Neuronal stem cell (in vitro differentiated cells): ENCODE measurements around the gene ZNF76.
A peak's percentile ranks its signal among the peaks of the same experiment; 100 is the strongest.
"Not testable (repeated sequence)": the region's sequence is repeated elsewhere in the genome, so short reads cannot be mapped to it uniquely, and the experiment has no call there.

Experiments
- DNase-seq: peaks from one replicate; pipeline ENCODE4 v3.0.0-alpha.2; 2013; ENCODE audit warnings: low spot score
- H2AFZ ChIP-seq: one replicate; pipeline ENCODE4 v1.6.1; 2013; ENCODE audit warnings: mild to moderate bottlenecking, low read length, inconsistent platforms
- H2AK5ac ChIP-seq: 2 replicates; pipeline ENCODE4 v1.6.1; 2013; ENCODE audit warnings: low read depth, mild to moderate bottlenecking, inconsistent platforms, low read length, moderate library complexity, mixed read lengths
- H2BK120ac ChIP-seq: 2 replicates; pipeline ENCODE4 v1.6.1; 2013; ENCODE audit warnings: low read depth, mild to moderate bottlenecking, inconsistent platforms, low read length, moderate library complexity, mixed read lengths
- H2BK12ac ChIP-seq: one replicate; pipeline ENCODE4 v1.6.1; 2013; ENCODE audit warnings: low read length, inconsistent platforms
- H2BK15ac ChIP-seq: 2 replicates; pipeline ENCODE4 v1.6.1; 2013; ENCODE audit warnings: mild to moderate bottlenecking, low read length, inconsistent platforms, mixed read lengths
- H2BK5ac ChIP-seq: one replicate; pipeline ENCODE4 v1.6.1; 2013; ENCODE audit warnings: inconsistent platforms, mild to moderate bottlenecking, low read length, moderate library complexity
- H3K14ac ChIP-seq: one replicate; pipeline ENCODE4 v1.6.1; 2013; ENCODE audit warnings: low read length, inconsistent platforms
- H3K18ac ChIP-seq: 2 replicates; pipeline ENCODE4 v1.6.1; 2013; ENCODE audit warnings: low read length, inconsistent platforms
- H3K23ac ChIP-seq: 2 replicates; pipeline ENCODE4 v1.6.1; 2013; ENCODE audit warnings: low read depth, mild to moderate bottlenecking, mixed read lengths, low read length, inconsistent platforms; ENCODE audit not compliant: poor library complexity
- H3K27ac ChIP-seq: replicated peaks from 3 replicates; pipeline ENCODE4 v1.5.1; 2013; ENCODE audit warnings: low read length, inconsistent platforms
- H3K27me3 ChIP-seq, 3 experiments: 2 replicates each; pipeline ENCODE4 v1.6.1; 2013; ENCODE audit warnings: low read length in 3 of 3, mild to moderate bottlenecking in 2 of 3, inconsistent platforms in 1 of 3, low read depth in 1 of 3, mixed read lengths in 1 of 3, moderate library complexity in 1 of 3; ENCODE audit not compliant: control insufficient read depth in 3 of 3, insufficient read depth in 3 of 3
- H3K36me3 ChIP-seq, 2 donors: replicated peaks in 1 of 2; 2 replicates each; pipeline ENCODE4 v1.6.1; 2013; ENCODE audit warnings: low read length in 2 of 2; ENCODE audit not compliant: control insufficient read depth in 2 of 2, insufficient read depth in 2 of 2
- H3K4ac ChIP-seq: 2 replicates; pipeline ENCODE4 v1.6.1; 2013; ENCODE audit warnings: inconsistent platforms, mild to moderate bottlenecking, low read length, moderate library complexity
- H3K4me1 ChIP-seq, 2 donors: 1 replicate in 1 of 2; 2 replicates in 1 of 2; pipeline ENCODE4 v1.6.1; 2013; ENCODE audit warnings: low read length in 2 of 2, low read depth in 1 of 2; ENCODE audit not compliant: control insufficient read depth in 2 of 2, insufficient read depth in 1 of 2
- H3K4me2 ChIP-seq: one replicate; pipeline ENCODE4 v1.6.1; 2013; ENCODE audit warnings: mild to moderate bottlenecking, low read length, inconsistent platforms; ENCODE audit not compliant: insufficient read depth, poor library complexity, severe bottlenecking
- H3K4me3 ChIP-seq, 2 donors: 2 replicates each; pipeline ENCODE4 v1.5.1; 2013; ENCODE audit warnings: low read length in 2 of 2, mild to moderate bottlenecking in 2 of 2, inconsistent platforms in 1 of 2, moderate library complexity in 1 of 2
- H3K79me1 ChIP-seq: one replicate; pipeline ENCODE4 v1.6.1; 2013; ENCODE audit warnings: low read depth, mild to moderate bottlenecking, inconsistent platforms, low read length, moderate library complexity
- H3K9ac ChIP-seq: one replicate; pipeline ENCODE4 v1.6.1; 2013; ENCODE audit warnings: mild to moderate bottlenecking, low read depth, low read length, inconsistent platforms; ENCODE audit not compliant: poor library complexity
- H3K9me3 ChIP-seq, 2 donors: replicated peaks in 1 of 2; 2 replicates each; pipeline versions ENCODE3 to v1.6.1; 2013; ENCODE audit warnings: low read length in 2 of 2, mild to moderate bottlenecking in 2 of 2, inconsistent platforms in 1 of 2, low read depth in 1 of 2, mixed read lengths in 1 of 2, moderate library complexity in 1 of 2; ENCODE audit not compliant: control insufficient read depth in 2 of 2, insufficient read depth in 1 of 2
- H4K8ac ChIP-seq: one replicate; pipeline ENCODE4 v1.6.1; 2013; ENCODE audit warnings: low read depth, mild to moderate bottlenecking, inconsistent platforms, low read length, moderate library complexity
- H4K91ac ChIP-seq: one replicate; pipeline ENCODE4 v1.6.1; 2013; ENCODE audit warnings: low read length, low read depth, mild to moderate bottlenecking, inconsistent platforms; ENCODE audit not compliant: poor library complexity
- WGBS, 2 donors: extraction: QIAGEN DNeasy Blood & Tissue Kit; methylation state at CpG; one replicate each; pipeline ENCODE4 v1.1.7; 2013; ENCODE audit warnings: missing lambda C conversion rate in 2 of 2, mixed read lengths in 1 of 2; ENCODE audit not compliant: insufficient read length in 2 of 2, insufficient replicate concordance in 1 of 2; ENCODE audit errors: extremely low coverage in 2 of 2; 5-methylcytosine and 5-hydroxymethylcytosine counted together

Gene ZNF76

GRCh38 chr6:35332074-35332887 lies 72.7 kb downstream of the ZNF76 start:
- not testable (repeated sequence) for H3K27ac ChIP-seq, H3K23ac ChIP-seq

GRCh38 chr6:35341557-35341956 lies 82.0 kb downstream of the ZNF76 start:
- no peak overlapping the region for H3K4me3 ChIP-seq
- peaks cover 0 to 16% of the 10 kb centered on the region in 2 donors for H3K36me3 ChIP-seq
- no peak overlapping the region for H3K4me2 ChIP-seq
- H3K9ac ChIP-seq = no peak overlapping the region
- H4K91ac ChIP-seq = no peak overlapping the region
- no peak overlapping the region for H3K27ac ChIP-seq
- H3K79me1 ChIP-seq = peaks cover 6% of the 10 kb centered on the region
- H2BK12ac ChIP-seq = no peak overlapping the region
- H3K4me1 ChIP-seq = peaks cover 0 to 2% of the 10 kb centered on the region in 2 donors
- no peak overlapping the region for H3K14ac ChIP-seq
- no CpG with 5 or more reads among the region's 13 CpGs for WGBS, 2 donors
- H3K27me3 ChIP-seq = no peaks in the 10 kb centered on the region
- no peak overlapping the region for H3K23ac ChIP-seq
- no peak overlapping the region for H2BK15ac ChIP-seq
- H3K4ac ChIP-seq = no peak overlapping the region
- peak overlapping the region; percentile 83 for H2AFZ ChIP-seq
- H4K8ac ChIP-seq = no peak overlapping the region
- no peak overlapping the region for H2BK120ac ChIP-seq
- DNase-seq = no peak
- no peak overlapping the region for H3K18ac ChIP-seq
- H2BK5ac ChIP-seq = no peak overlapping the region
- H2AK5ac ChIP-seq = no peak overlapping the region
- no peaks in the 10 kb centered on the region for H3K9me3 ChIP-seq

More at GRCh38 chr6:35332074-35332887, 72.7 kb downstream of the ZNF76 start:
- not testable (repeated sequence) for H3K4me1 ChIP-seq, H3K36me3 ChIP-seq, H2BK15ac ChIP-seq, H3K27me3 ChIP-seq, H2AFZ ChIP-seq, H3K9ac ChIP-seq, H2BK12ac ChIP-seq, H3K4me2 ChIP-seq, H4K8ac ChIP-seq, H3K4ac ChIP-seq, H2BK120ac ChIP-seq, H4K91ac ChIP-seq, H2BK5ac ChIP-seq, H3K79me1 ChIP-seq, H3K14ac ChIP-seq, H3K4me3 ChIP-seq, DNase-seq, H2AK5ac ChIP-seq
- Histone ChIP-seq H3K18ac (peak overlapping the region; percentile 38), H3K9me3 (peaks cover 0 to 12% of the 10 kb centered on the region in 2 donors)
- no CpG with 5 or more reads among the region's 9 CpGs for WGBS, 2 donors

GRCh38 chr6:35342258-35343091 lies 82.9 kb downstream of the ZNF76 start, which contains the start of gene PPARD:
TSS of gene PPARD (plus strand) at chr6:35342558. CDS start at chr6:35411088, 68,530 bp downstream.
- Histone ChIP-seq H2AK5ac (no peak within 1 kb of the TSS), H4K91ac (peak within 1 kb of the TSS; percentile 3), H3K18ac (peak within 1 kb of the TSS; percentile 94), H3K4me3 (peak within 1 kb of the TSS; percentile 85 to 91), H3K36me3 (peaks cover 0 to 25% of the 10 kb centered on the region in 2 donors), H3K14ac (no peak within 1 kb of the TSS), H3K79me1 (peaks cover 6% of the 10 kb centered on the region), H2AFZ (peak within 1 kb of the TSS; percentile 94), H2BK12ac (no peak within 1 kb of the TSS), H3K9ac (peak within 1 kb of the TSS; percentile 91), H3K4ac (no peak within 1 kb of the TSS), H3K27ac (no peak within 1 kb of the TSS), H3K4me1 (peaks cover 0 to 2% of the 10 kb centered on the region in 2 donors), H3K9me3 (no peaks in the 10 kb centered on the region), H2BK5ac (peak within 1 kb of the TSS; percentile 72), H2BK120ac (peak within 1 kb of the TSS; percentile 27), H3K4me2 (peak within 1 kb of the TSS; percentile 92), H2BK15ac (peak within 1 kb of the TSS; percentile 32), H3K23ac (peak within 1 kb of the TSS; percentile 97), H4K8ac (no peak within 1 kb of the TSS), H3K27me3 (no peaks in the 10 kb centered on the region)
- WGBS, 2 donors = no CpG with 5 or more reads among the region's 77 CpGs
- peak; percentile 97 for DNase-seq
